ENCODE data around the gene ZC3H14.

DNA sequence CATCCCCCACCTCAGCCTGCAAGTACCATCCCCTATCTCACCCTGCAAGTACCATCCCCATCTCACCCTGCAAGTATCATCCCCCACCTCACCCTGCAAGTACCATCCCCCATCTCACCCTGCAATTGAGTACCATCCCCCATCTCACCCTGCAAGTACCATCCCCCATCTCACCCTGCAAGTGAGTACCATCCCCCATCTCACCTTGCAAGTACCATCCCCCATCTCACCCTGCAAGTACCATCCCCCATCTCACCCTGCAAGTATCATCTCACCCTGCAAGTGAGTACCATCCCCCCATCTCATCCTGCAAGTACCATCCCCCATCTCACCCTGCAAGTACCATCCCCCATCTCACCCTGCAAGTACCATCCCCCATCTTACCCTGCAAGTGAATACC is 45.0 kb downstream of the ZC3H14 start:
- TF ChIP-seq EZH2 (IDR thresholded peaks at IDR 0.05; ENCODE audit: borderline replicate concordance), result no peak
- no peak for TF ChIP-seq CTCF (IDR thresholded peaks at IDR 0.05; ENCODE audit: poor library complexity)
